ENCODE measurements around the gene TAGLN3. TPM values are rescaled to one million over a fixed set of nuclear protein-coding genes. Genes with fewer than 3 reads are reported as not detected.

TAGLN3 gene
- total and polyA plus RNA-seq, 2 experiments from 2014 or later: 1.6 TPM

GRCh38 chr3:111986800-111987199 lies 11.9 kb upstream of the TAGLN3 start:
- H3K4me3 ChIP-seq: no peak overlapping the region
- H3K4me1 ChIP-seq (ENCODE audit: low read depth): no peaks in the 10 kb centered on the region
- no peak overlapping the region for H3K27ac ChIP-seq
- H3K9me3 ChIP-seq (ENCODE audit: low read depth): no peaks in the 10 kb centered on the region
- no peak for TF ChIP-seq CTCF (IDR thresholded peaks at IDR 0.05; ENCODE audit: low read depth, low read length)
- H3K36me3 ChIP-seq: peaks cover 7% of the 10 kb centered on the region
- no peak for DNase-seq (ENCODE audit: low read depth in 1 of 2, low spot score in 1 of 2)
- H3K27me3 ChIP-seq: no peaks in the 10 kb centered on the region

- peak; percentile 76 for TF ChIP-seq CTCF (IDR thresholded peaks at IDR 0.05; ENCODE audit: low read depth, low read length)
- H3K27ac ChIP-seq: no peak overlapping the region
- no peak overlapping the region for H3K4me3 ChIP-seq
- no peaks in the 10 kb centered on the region for H3K4me1 ChIP-seq (ENCODE audit: low read depth)
- no peaks in the 10 kb centered on the region for H3K9me3 ChIP-seq (ENCODE audit: low read depth)
- DNase-seq (ENCODE audit: low read depth in 1 of 2, low spot score in 1 of 2): peak; percentile 62 to 82
- H3K36me3 ChIP-seq: peaks cover 7% of the 10 kb centered on the region
- no peaks in the 10 kb centered on the region for H3K27me3 ChIP-seq
These were observed 9.6 kb upstream of the TAGLN3 start for GRCh38 chr3:111989061-111989678.

GRCh38 chr3:111993038-111993437 lies 5.7 kb upstream of the TAGLN3 start:
- no peak for TF ChIP-seq CTCF (IDR thresholded peaks at IDR 0.05; ENCODE audit: low read depth, low read length)
- H3K4me1 ChIP-seq (ENCODE audit: low read depth): peaks cover 8% of the 10 kb centered on the region
- DNase-seq (ENCODE audit: low read depth in 1 of 2, low spot score in 1 of 2): no peak
- peaks cover 2% of the 10 kb centered on the region for H3K27me3 ChIP-seq
- H3K4me3 ChIP-seq: no peak overlapping the region
- H3K27ac ChIP-seq: no peak overlapping the region
- peaks cover 7% of the 10 kb centered on the region for H3K36me3 ChIP-seq
- no peaks in the 10 kb centered on the region for H3K9me3 ChIP-seq (ENCODE audit: low read depth)

GRCh38 chr3:111999484-112000324 lies 982 bp downstream of the TAGLN3 start:
- peaks cover 52% of the 10 kb centered on the region for H3K27me3 ChIP-seq
- peaks cover 5% of the 10 kb centered on the region for H3K4me1 ChIP-seq (ENCODE audit: low read depth)
- H3K27ac ChIP-seq: no peak overlapping the region
- H3K36me3 ChIP-seq: no peaks in the 10 kb centered on the region
- no peaks in the 10 kb centered on the region for H3K9me3 ChIP-seq (ENCODE audit: low read depth)
- TF ChIP-seq CTCF (IDR thresholded peaks at IDR 0.05; ENCODE audit: low read depth, low read length): no peak
- no peak for DNase-seq (ENCODE audit: low read depth in 1 of 2, low spot score in 1 of 2)
- peak overlapping the region; percentile 41 for H3K4me3 ChIP-seq

- Histone ChIP-seq H3K27ac (no peak overlapping the region), H3K4me3 (no peak overlapping the region), H3K9me3 (ENCODE audit: low read depth) (no peaks in the 10 kb centered on the region), H3K36me3 (no peaks in the 10 kb centered on the region), H3K4me1 (ENCODE audit: low read depth) (no peaks in the 10 kb centered on the region), H3K27me3 (peaks cover 52% of the 10 kb centered on the region)
- DNase-seq (ENCODE audit: low read depth in 1 of 2, low spot score in 1 of 2): no peak
- no peak for TF ChIP-seq CTCF (IDR thresholded peaks at IDR 0.05; ENCODE audit: low read depth, low read length)
These were observed 1.6 kb downstream of the TAGLN3 start for GRCh38 chr3:112000367-112000771.
